K562 (cell line): Measurements from ENCODE around the gene YY1AP1.

Experiments used
- ATF3 ChIP-seq, 2 experiments: fragments of 450-650 bp in 1 of 2; sonication (generic) in 1 of 2; formaldehyde crosslinking in 1 of 2; IDR thresholded peaks in 1 of 2; conservative IDR thresholded peaks in 1 of 2; 2 replicates each; pipeline versions ENCODE4 v1.6.1 to v1.8.1; 2016 to 2023; ENCODE audit warnings: mild to moderate bottlenecking in 2 of 2, moderate library complexity in 2 of 2, inconsistent platforms in 1 of 2, missing genetic modification reagents in 1 of 2
- EGR1 ChIP-seq: fragments of 450-650 bp; conservative IDR thresholded peaks from 2 replicates; pipeline ENCODE4 v1.6.1; 2017; ENCODE audit warnings: mild to moderate bottlenecking
- RBBP5 ChIP-seq: fragments of 200-600 bp; sonication (generic); IDR thresholded peaks from 2 replicates; pipeline ENCODE4 v1.6.1; 2012; ENCODE audit warnings: borderline replicate concordance, mild to moderate bottlenecking, low read length, control low read depth, inconsistent platforms; ENCODE audit not compliant: insufficient read depth, poor library complexity, severe bottlenecking
- RCOR1 ChIP-seq, 2 experiments: IDR thresholded peaks; 2 replicates each; pipeline ENCODE4 v1.6.1; 2012; ENCODE audit warnings: low read depth in 2 of 2, low read length in 2 of 2, borderline replicate concordance in 1 of 2, improper control_type of control experiment in 1 of 2
- RFX5 ChIP-seq: IDR thresholded peaks from 2 replicates; pipeline ENCODE4 v1.6.1; 2011; ENCODE audit warnings: low read depth, mild to moderate bottlenecking, improper control_type of control experiment, low read length
- SRSF3 ChIP-seq: fragments of 200-400 bp; formaldehyde crosslinking; IDR thresholded peaks from 2 replicates; pipeline ENCODE4 v1.6.1; 2016; ENCODE audit warnings: mild to moderate bottlenecking, low read length, moderate library complexity; ENCODE audit not compliant: insufficient read depth

GRCh38 chr1:155648207-155649147 lies 40.1 kb downstream of the YY1AP1 start:
- TF ChIP-seq SRSF3 (no peak), RCOR1 (IDR thresholded peaks at IDR 0.05; ENCODE audit: borderline replicate concordance in 1 of 2, low read depth in 2 of 2, low read length in 2 of 2) (no peak), ATF3 (IDR thresholded peaks at IDR 0.05) (no peak), ATF3 (CRISPR knock-in tag; conservative IDR thresholded peaks at IDR 0.05) (no peak), RFX5 (no peak), EGR1 (no peak), RBBP5 (no peak)
